DOHH2 (cell line): ENCODE results near the gene KIDINS220.

Experiments
- H3F3A ChIP-seq: fragments of 200-600 bp; sonication (generic), shearing (Covaris generic); 2 replicates; pipeline ENCODE4 v1.6.0; 2016; ENCODE audit warnings: antibody characterized with exemption, mild to moderate bottlenecking; ENCODE audit not compliant: control insufficient read depth, insufficient read depth
- H3K27ac ChIP-seq: fragments of 200-600 bp; sonication (generic); 2 replicates; pipeline ENCODE4 v1.5.1; 2014; ENCODE audit warnings: low read depth, mild to moderate bottlenecking, low read length, moderate library complexity
- H3K27me3 ChIP-seq: fragments of 200-600 bp; sonication (generic); 2 replicates; pipeline ENCODE4 v1.6.1; 2014; ENCODE audit warnings: mild to moderate bottlenecking, low read length, mixed read lengths; ENCODE audit not compliant: control insufficient read depth
- H3K36me3 ChIP-seq: fragments of 200-600 bp; sonication (generic); 2 replicates; pipeline ENCODE4 v1.6.1; 2014; ENCODE audit warnings: mild to moderate bottlenecking, low read length, moderate library complexity, mixed read lengths; ENCODE audit not compliant: control insufficient read depth
- H3K4me1 ChIP-seq: fragments of 200-600 bp; sonication (generic); 2 replicates; pipeline ENCODE4 v1.6.1; 2014; ENCODE audit warnings: mild to moderate bottlenecking, low read length, mixed read lengths; ENCODE audit not compliant: control insufficient read depth
- H3K4me2 ChIP-seq: fragments of 200-600 bp; sonication (generic); 2 replicates; pipeline ENCODE4 v1.6.0; 2014; ENCODE audit warnings: mild to moderate bottlenecking, low read length, moderate library complexity
- H3K4me3 ChIP-seq: fragments of 200-600 bp; sonication (generic); 2 replicates; pipeline ENCODE4 v1.5.1; 2014; ENCODE audit warnings: mild to moderate bottlenecking, low read length, mixed read lengths
- H3K79me2 ChIP-seq: fragments of 200-600 bp; sonication (generic); 2 replicates; pipeline ENCODE4 v1.6.1; 2014; ENCODE audit warnings: mild to moderate bottlenecking, low read length, mixed read lengths; ENCODE audit not compliant: control insufficient read depth
- H3K9me2 ChIP-seq: fragments of 200-600 bp; sonication (generic); replicated peaks from 2 replicates; pipeline ENCODE4 v1.6.1; 2014; ENCODE audit warnings: mild to moderate bottlenecking, low read length, mixed read lengths; ENCODE audit not compliant: control insufficient read depth
- H3K9me3 ChIP-seq: fragments of 200-600 bp; sonication (generic); 2 replicates; pipeline ENCODE4 v1.6.1; 2014; ENCODE audit warnings: antibody characterized with exemption, low read length, mixed read lengths; ENCODE audit not compliant: control insufficient read depth, insufficient read depth
- H4K20me1 ChIP-seq: fragments of 200-600 bp; sonication (generic); 2 replicates; pipeline ENCODE4 v1.6.0; 2014; ENCODE audit warnings: low read depth, mild to moderate bottlenecking, antibody characterized with exemption, low read length, moderate library complexity; ENCODE audit not compliant: control insufficient read depth, insufficient read depth
- CTCF ChIP-seq: fragments of 200-600 bp; sonication (generic); IDR thresholded peaks from one replicate; pipeline ENCODE4 v1.5.1; 2014; ENCODE audit warnings: antibody characterized with exemption, mild to moderate bottlenecking, low read depth, low read length; ENCODE audit not compliant: poor library complexity, severe bottlenecking
- EZH2phosphoT487 ChIP-seq: fragments of 200-600 bp; sonication (generic); IDR thresholded peaks from 2 replicates; pipeline ENCODE4 v1.6.1; 2017; ENCODE audit warnings: borderline replicate concordance, mild to moderate bottlenecking, antibody characterized with exemption, low read length, moderate library complexity, mixed read lengths

Gene KIDINS220

DNA sequence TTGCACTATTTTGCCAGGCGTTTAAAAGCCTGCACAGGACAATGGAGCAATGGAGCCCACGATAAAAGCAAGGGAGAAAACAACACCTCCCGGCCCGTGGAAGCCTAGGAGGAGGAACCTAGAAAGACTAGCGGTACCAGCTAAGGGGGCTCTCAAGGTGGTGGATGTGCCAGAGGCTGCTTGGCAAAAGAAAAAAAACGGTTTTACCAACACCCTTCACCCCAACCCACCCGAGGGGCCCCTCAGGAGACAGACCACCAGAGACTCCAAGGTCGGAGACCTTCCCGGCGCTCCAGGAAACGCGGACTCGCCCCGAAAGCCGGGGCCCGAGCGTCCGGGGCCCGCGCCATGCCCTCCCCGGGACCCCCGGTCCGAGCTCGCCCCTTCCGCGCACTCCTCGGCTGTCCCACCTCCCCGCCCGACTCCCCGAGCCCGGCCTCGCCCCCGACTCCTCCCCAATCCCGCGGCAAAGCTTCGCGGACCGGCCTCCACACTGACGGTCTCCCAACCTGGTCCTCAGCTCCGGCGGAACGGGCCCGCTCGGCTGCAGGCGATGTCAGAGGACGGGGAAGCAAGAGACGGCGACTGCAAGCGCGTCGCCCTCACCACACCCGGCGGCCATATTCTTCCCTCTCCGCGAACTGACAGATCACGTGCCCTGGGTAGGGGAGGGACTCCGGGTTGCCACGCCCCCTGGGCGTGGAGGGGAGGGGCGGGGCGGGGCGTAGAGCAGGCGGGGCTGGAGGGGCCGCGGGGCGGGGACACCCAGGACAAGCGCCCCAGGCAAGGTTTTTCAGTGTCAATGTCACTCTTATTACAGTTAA lies at the start of gene KIDINS220:
Gene KIDINS220, minus strand, starts transcription at position 643 of the 824 bp plus-strand sequence. CDS start 10,520 bp downstream, outside the sequence.
- no peaks in the 10 kb centered on the region for H3K9me3 ChIP-seq
- H4K20me1 ChIP-seq = no peaks in the 10 kb centered on the region
- peaks cover 43% of the 10 kb centered on the region for H3K79me2 ChIP-seq
- TF ChIP-seq EZH2phosphoT487 (no peak), CTCF (no peak)
- H3K36me3 ChIP-seq = peaks cover 7% of the 10 kb centered on the region; the same call in 1 of the 2 replicates
- no peaks in the 10 kb centered on the region for H3F3A ChIP-seq
- H3K9me2 ChIP-seq = no peaks in the 10 kb centered on the region
- no peaks in the 10 kb centered on the region for H3K27me3 ChIP-seq
- peak within 1 kb of the TSS; percentile 96 for H3K4me3 ChIP-seq
- peaks cover 14% of the 10 kb centered on the region for H3K4me1 ChIP-seq
- H3K4me2 ChIP-seq = peak within 1 kb of the TSS; percentile 89
- no peak within 1 kb of the TSS for H3K27ac ChIP-seq

- Histone ChIP-seq H3F3A (no peaks in the 10 kb centered on the region), H3K79me2 (no peaks in the 10 kb centered on the region), H3K27ac (no peak overlapping the region), H3K4me2 (no peak overlapping the region), H3K4me3 (no peak overlapping the region), H3K27me3 (no peaks in the 10 kb centered on the region), H3K9me2 (no peaks in the 10 kb centered on the region), H3K36me3 (no peaks in the 10 kb centered on the region), H3K4me1 (peaks cover 31% of the 10 kb centered on the region), H4K20me1 (no peaks in the 10 kb centered on the region), H3K9me3 (no peaks in the 10 kb centered on the region)
- no peak for TF ChIP-seq CTCF
- no peak for TF ChIP-seq EZH2phosphoT487
These were observed 49.5 kb upstream of the KIDINS220 start for GRCh38 chr2:8886876-8887275.

DNA sequence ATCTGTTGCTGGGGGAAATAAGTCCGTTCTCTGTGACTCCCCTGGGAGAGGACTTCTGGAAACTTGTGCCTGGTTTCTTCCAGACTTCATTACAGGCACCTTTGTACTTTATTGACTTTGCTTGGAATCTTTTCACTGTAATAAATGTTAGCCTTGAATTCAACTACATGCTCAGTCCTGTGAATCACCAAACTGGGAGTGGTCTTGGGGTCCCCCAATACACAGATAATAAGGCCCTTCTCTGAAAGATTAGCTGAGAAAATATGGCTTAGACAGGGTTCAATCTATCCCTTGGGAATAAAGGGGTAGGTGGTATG lies 48.7 kb upstream of the KIDINS220 start:
- H3K9me3 ChIP-seq = no peaks in the 10 kb centered on the region
- no peaks in the 10 kb centered on the region for H3K9me2 ChIP-seq
- H3K4me1 ChIP-seq = peaks cover 31% of the 10 kb centered on the region
- H3F3A ChIP-seq = no peaks in the 10 kb centered on the region
- no peak overlapping the region for H3K27ac ChIP-seq
- TF ChIP-seq CTCF = no peak
- no peak for TF ChIP-seq EZH2phosphoT487
- H3K36me3 ChIP-seq = no peaks in the 10 kb centered on the region
- H3K79me2 ChIP-seq = no peaks in the 10 kb centered on the region
- H4K20me1 ChIP-seq = no peaks in the 10 kb centered on the region
- no peak overlapping the region for H3K4me3 ChIP-seq
- no peak overlapping the region for H3K4me2 ChIP-seq
- no peaks in the 10 kb centered on the region for H3K27me3 ChIP-seq
